OCI-LY3 (cell line): Measurements from ENCODE around the gene KRT81.

Experiments used
- H2AFZ ChIP-seq: fragments of 200-600, 300-600 bp; shearing (Covaris generic); 2 replicates; pipeline ENCODE4 v1.6.0; 2014; ENCODE audit warnings: antibody characterized with exemption, low read depth, low read length
- H3K27ac ChIP-seq: fragments of 200-600, 300-600 bp; sonication (generic); 2 replicates; pipeline ENCODE4 v1.5.1; 2014; ENCODE audit warnings: mild to moderate bottlenecking, low read length, moderate library complexity, mixed read lengths
- H3K27me3 ChIP-seq: fragments of 200-600, 300-600 bp; sonication (generic); 2 replicates; pipeline ENCODE4 v1.6.1; 2014; ENCODE audit warnings: low read depth, low read length, mixed read lengths
- H3K36me3 ChIP-seq: fragments of 200-600, 300-600 bp; sonication (generic); replicated peaks from 2 replicates; pipeline ENCODE3; 2014; ENCODE audit warnings: low read depth, low read length, mixed read lengths
- H3K4me1 ChIP-seq: fragments of 300-600, 200-600 bp; sonication (generic); 2 replicates; pipeline ENCODE4 v1.6.1; 2014; ENCODE audit warnings: low read length, mixed read lengths
- H3K4me2 ChIP-seq: fragments of 200-600, 300-600 bp; sonication (generic); 2 replicates; pipeline ENCODE4 v1.6.1; 2014; ENCODE audit warnings: low read length, mixed read lengths
- H3K4me3 ChIP-seq: fragments of 300-600, 200-600 bp; sonication (generic); 2 replicates; pipeline ENCODE4 v1.5.1; 2014; ENCODE audit warnings: antibody characterized with exemption, mild to moderate bottlenecking, low read length, moderate library complexity
- H3K79me2 ChIP-seq: fragments of 300-600, 200-600 bp; shearing (Covaris generic); 2 replicates; pipeline ENCODE4 v1.6.1; 2014; ENCODE audit warnings: mild to moderate bottlenecking, low read length, mixed read lengths
- H3K9ac ChIP-seq: fragments of 300-600, 200-600 bp; shearing (Covaris generic); 2 replicates; pipeline ENCODE4 v1.6.0; 2014; ENCODE audit warnings: mild to moderate bottlenecking, low read length, moderate library complexity
- H3K9me3 ChIP-seq: fragments of 200-600, 300-600 bp; shearing (Covaris generic); 2 replicates; pipeline ENCODE4 v1.6.1; 2014; ENCODE audit warnings: low read length, mixed read lengths; ENCODE audit not compliant: insufficient read depth
- H4K20me1 ChIP-seq: fragments of 200-600, 300-600 bp; sonication (generic); 2 replicates; pipeline ENCODE4 v1.6.1; 2016; ENCODE audit warnings: low read length, mixed read lengths; ENCODE audit not compliant: insufficient read depth
- CTCF ChIP-seq: fragments of 200-600, 300-600 bp; sonication (generic); IDR thresholded peaks from 2 replicates; pipeline ENCODE4 v1.5.1; 2014; ENCODE audit warnings: antibody characterized with exemption, low read length, low read depth
- EZH2phosphoT487 ChIP-seq: fragments of 200-600 bp; shearing (Covaris generic); IDR thresholded peaks from 2 replicates; pipeline ENCODE4 v1.6.1; 2018; ENCODE audit warnings: antibody characterized with exemption, mixed run types, low read depth

The KRT81 gene

GRCh38 chr12:52291267-52291935 lies at the start of gene KRT81:
Gene KRT81 (minus strand): TSS chr12:52291534. CDS start chr12:52291465, 69 bp downstream.
- no peaks in the 10 kb centered on the region for H3K4me1 ChIP-seq
- no peaks in the 10 kb centered on the region for H4K20me1 ChIP-seq
- H3K4me2 ChIP-seq = no peak within 1 kb of the TSS
- no peak within 1 kb of the TSS for H3K27ac ChIP-seq
- no peaks in the 10 kb centered on the region for H3K79me2 ChIP-seq
- no peaks in the 10 kb centered on the region for H3K9me3 ChIP-seq
- no peak within 1 kb of the TSS for H2AFZ ChIP-seq
- H3K4me3 ChIP-seq = no peak within 1 kb of the TSS
- no peak within 1 kb of the TSS for H3K9ac ChIP-seq
- no peak for TF ChIP-seq CTCF
- no peak for TF ChIP-seq EZH2phosphoT487
- H3K27me3 ChIP-seq = peaks cover 26% of the 10 kb centered on the region
- no peaks in the 10 kb centered on the region for H3K36me3 ChIP-seq

GRCh38 chr12:52338241-52338960 lies 47.1 kb upstream of the KRT81 start:
- peaks cover 45% of the 10 kb centered on the region for H3K27me3 ChIP-seq
- H3K4me1 ChIP-seq = no peaks in the 10 kb centered on the region
- H3K4me2 ChIP-seq = no peak overlapping the region
- no peaks in the 10 kb centered on the region for H4K20me1 ChIP-seq
- no peak overlapping the region for H3K27ac ChIP-seq
- H3K4me3 ChIP-seq = no peak overlapping the region
- no peaks in the 10 kb centered on the region for H3K9me3 ChIP-seq
- H3K36me3 ChIP-seq = no peaks in the 10 kb centered on the region
- TF ChIP-seq CTCF (no peak), EZH2phosphoT487 (no peak)
- H2AFZ ChIP-seq = no peak overlapping the region
- H3K9ac ChIP-seq = no peak overlapping the region
- H3K79me2 ChIP-seq = no peaks in the 10 kb centered on the region

- H3K9ac ChIP-seq = no peak overlapping the region
- H3K36me3 ChIP-seq = no peaks in the 10 kb centered on the region
- no peak overlapping the region for H3K4me2 ChIP-seq
- no peaks in the 10 kb centered on the region for H3K79me2 ChIP-seq
- H3K9me3 ChIP-seq = no peaks in the 10 kb centered on the region
- no peak overlapping the region for H2AFZ ChIP-seq
- peaks cover 33% of the 10 kb centered on the region for H3K27me3 ChIP-seq
- TF ChIP-seq CTCF = no peak
- no peak for TF ChIP-seq EZH2phosphoT487
- H3K4me3 ChIP-seq = no peak overlapping the region; the same call in 1 of the 2 replicates
- H3K27ac ChIP-seq = no peak overlapping the region
- no peaks in the 10 kb centered on the region for H4K20me1 ChIP-seq
- no peaks in the 10 kb centered on the region for H3K4me1 ChIP-seq
Measured at GRCh38 chr12:52337054-52337453, 45.7 kb upstream of the KRT81 start.

GRCh38 chr12:52336641-52337040 lies 45.3 kb upstream of the KRT81 start:
- H3K27ac ChIP-seq = no peak overlapping the region

More at GRCh38 chr12:52336641-52337040, 45.3 kb upstream of the KRT81 start:
- H3K4me2 ChIP-seq = no peak overlapping the region
- H3K36me3 ChIP-seq = no peaks in the 10 kb centered on the region
- peaks cover 33% of the 10 kb centered on the region for H3K27me3 ChIP-seq
- no peaks in the 10 kb centered on the region for H3K79me2 ChIP-seq
- H3K9me3 ChIP-seq = no peaks in the 10 kb centered on the region
- H3K4me1 ChIP-seq = no peaks in the 10 kb centered on the region
- H2AFZ ChIP-seq = no peak overlapping the region
- no peak overlapping the region; the same call in 1 of the 2 replicates for H3K4me3 ChIP-seq
- H4K20me1 ChIP-seq = no peaks in the 10 kb centered on the region
- no peak overlapping the region for H3K9ac ChIP-seq
- TF ChIP-seq CTCF (no peak), EZH2phosphoT487 (no peak)
